DND-41 (cell line): Measurements from ENCODE around the gene SCAND1.

Experiments
- CTCF ChIP-seq: IDR thresholded peaks from 2 replicates; pipeline ENCODE4 v1.5.1; 2012; ENCODE audit warnings: borderline replicate concordance, low read length, moderate library complexity, mild to moderate bottlenecking; ENCODE audit not compliant: poor library complexity, severe bottlenecking; ENCODE audit errors: extremely low read depth
- EZH2 ChIP-seq: IDR thresholded peaks from 3 replicates; pipeline ENCODE4 v1.6.1; 2012; ENCODE audit warnings: borderline replicate concordance, low read depth, mild to moderate bottlenecking, moderate library complexity, low read length, inconsistent platforms; ENCODE audit not compliant: severe bottlenecking

GRCh38 chr20:35910254-35910653 lies 44.0 kb downstream of the SCAND1 start:
- TF ChIP-seq EZH2 = no peak
- TF ChIP-seq CTCF = no peak
